PC-9 (cell line): ENCODE data around the gene PGAP3. TPM values are rescaled to one million over a fixed set of nuclear protein-coding genes. Genes with fewer than 3 reads are reported as not detected.
A peak's percentile ranks its signal among the peaks of the same experiment; 100 is the strongest.

ENCODE experiments used
- Bru-seq: library from RNA; stranded (reverse); fragments of 400-500 nt; gene quantifications from one replicate; lab custom pipeline; 2021; lab: Mats Ljungman, UMichigan
- BruChase-seq, 2 experiments: library from RNA; stranded (reverse); fragments of 400-500 nt; gene quantifications; one replicate each; lab custom pipeline; 2021; lab: Mats Ljungman, UMichigan
- BruUV-seq: library from RNA; stranded (reverse); fragments of 400-500 nt; replicated peaks from 2 replicates; lab custom pipeline; 2021; lab: Mats Ljungman, UMichigan
- CTCF ChIA-PET: fragments of 300-600 bp; sonication (Branson Sonifier 250); formaldehyde crosslinking; loops from one replicate; lab custom pipeline; 2022; ENCODE audit warnings: antibody characterized with exemption; lab: Charles Lee
- POLR2A ChIA-PET: fragments of 300-600 bp; sonication (Branson Sonifier 250); formaldehyde crosslinking; loops from one replicate; lab custom pipeline; 2022; ENCODE audit warnings: antibody characterized with exemption; ENCODE audit not compliant: unreplicated experiment; lab: Charles Lee
- DNase-seq, 2 experiments: peaks; one replicate each; pipeline versions ENCODE4 v3.0.0 to v3.0.0-alpha.2; 2015 to 2022; ENCODE audit warnings: mixed read lengths in 1 of 2
- H2AFZ ChIP-seq: fragments of 200-600 bp; sonication (generic); 2 replicates; pipeline ENCODE4 v1.8.1; 2017; ENCODE audit warnings: antibody characterized with exemption
- H3F3A ChIP-seq: fragments of 200-600 bp; sonication (generic); 2 replicates; pipeline ENCODE4 v1.8.1; 2017; ENCODE audit warnings: antibody characterized with exemption, mild to moderate bottlenecking, low read depth; ENCODE audit not compliant: insufficient read depth
- H3K27ac ChIP-seq: fragments of 200-600 bp; sonication (generic); 2 replicates; pipeline ENCODE4 v1.6.1; 2016; ENCODE audit warnings: mixed run types
- H3K27me3 ChIP-seq: fragments of 200-600 bp; sonication (generic); 2 replicates; pipeline ENCODE4 v1.6.1; 2016; ENCODE audit warnings: low read depth, mixed run types; ENCODE audit not compliant: insufficient read depth
- H3K36me3 ChIP-seq: fragments of 200-600 bp; sonication (generic); 2 replicates; pipeline ENCODE4 v1.6.1; 2016; ENCODE audit warnings: low read depth, mixed run types
- H3K4me1 ChIP-seq: fragments of 200-600 bp; sonication (generic); replicated peaks from 2 replicates; pipeline ENCODE4 v1.6.1; 2016; ENCODE audit warnings: mixed run types; ENCODE audit not compliant: insufficient read depth
- H3K4me2 ChIP-seq: fragments of 200-600 bp; sonication (generic); 2 replicates; pipeline ENCODE4 v1.6.1; 2017; ENCODE audit warnings: mixed run types
- H3K4me3 ChIP-seq: fragments of 200-600 bp; sonication (generic); 2 replicates; pipeline ENCODE4 v1.6.1; 2016; ENCODE audit warnings: mixed run types
- H3K79me2 ChIP-seq: fragments of 200-600 bp; sonication (generic); 2 replicates; pipeline ENCODE4 v1.6.1; 2017; ENCODE audit warnings: low read depth, mixed run types
- H3K9me2 ChIP-seq: fragments of 200-600 bp; sonication (generic); 2 replicates; pipeline ENCODE4 v1.8.1; 2017; ENCODE audit warnings: mild to moderate bottlenecking; ENCODE audit not compliant: insufficient read depth
- H3K9me3 ChIP-seq: fragments of 200-600 bp; sonication (generic); 2 replicates; pipeline ENCODE4 v1.8.1; 2016; ENCODE audit warnings: low read depth; ENCODE audit not compliant: insufficient read depth
- H4K20me1 ChIP-seq: fragments of 200-600 bp; sonication (generic); 2 replicates; pipeline ENCODE4 v1.8.1; 2017; ENCODE audit not compliant: insufficient read depth
- EZH2 ChIP-seq: fragments of 200-600 bp; sonication (generic); IDR thresholded peaks from 2 replicates; pipeline ENCODE4 v1.8.0; 2017; ENCODE audit warnings: antibody characterized with exemption, low read depth
- intact Hi-C: fragments of 100-400 bp; cut with micrococcal nuclease; formaldehyde crosslinking; loops from one replicate; pipeline ENCODE4 v1.10.0; 2022; ENCODE audit not compliant: unreplicated experiment
- long read RNA-seq: library from polyadenylated mRNA; stranded (forward); transcript quantifications from one replicate; pipeline ENCODE4 v2.0.0, GENCODE V29; 2022
- total RNA-seq: library from RNA; stranded (reverse); gene quantifications from 2 replicates; pipeline ENCODE4 v1.2.3, GENCODE V29; 2021
- TF ChIP-seq, protein P1 (sequence below): fragments of 200-600 bp; sonication (generic); conservative IDR thresholded peaks from 2 replicates; pipeline ENCODE4 v1.6.1; 2017; ENCODE audit warnings: mixed run types, antibody characterized with exemption, mild to moderate bottlenecking, moderate library complexity

Gene PGAP3, protein sequence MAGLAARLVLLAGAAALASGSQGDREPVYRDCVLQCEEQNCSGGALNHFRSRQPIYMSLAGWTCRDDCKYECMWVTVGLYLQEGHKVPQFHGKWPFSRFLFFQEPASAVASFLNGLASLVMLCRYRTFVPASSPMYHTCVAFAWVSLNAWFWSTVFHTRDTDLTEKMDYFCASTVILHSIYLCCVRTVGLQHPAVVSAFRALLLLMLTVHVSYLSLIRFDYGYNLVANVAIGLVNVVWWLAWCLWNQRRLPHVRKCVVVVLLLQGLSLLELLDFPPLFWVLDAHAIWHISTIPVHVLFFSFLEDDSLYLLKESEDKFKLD
- total RNA-seq (15.0 and 16.2 TPM in 2 replicates), Bru-seq, nascent RNA (percentile 53 among the genes with signal in this experiment), BruChase-seq, experiment 1, labeled RNA remaining after a 2-hour chase (percentile 53 among the genes with signal in this experiment), BruChase-seq, experiment 2, labeled RNA remaining after a 6-hour chase (percentile 62 among the genes with signal in this experiment)
- long read RNA-seq, transcript PGAP3-201 (8 exons, 2,737 nt): major isoform, 7 of 18 reads
- long read RNA-seq, partial matches to known transcripts: 2 of 18 reads
- long read RNA-seq, other reads (novel, unspliced or antisense): 8 of 18 reads

- Histone ChIP-seq H3K36me3 (no peaks in the 10 kb centered on the region), H2AFZ (peak within 1 kb of the TSS; percentile 92), H3K4me3 (peak within 1 kb of the TSS; percentile 68), H3K4me2 (peak within 1 kb of the TSS; percentile 95), H3K9me2 (no peaks in the 10 kb centered on the region), H3K4me1 (peaks cover 26% of the 10 kb centered on the region), H3K79me2 (no peaks in the 10 kb centered on the region), H3F3A (peaks cover 30% of the 10 kb centered on the region), H3K27ac (peak within 1 kb of the TSS; percentile 84), H3K27me3 (no peaks in the 10 kb centered on the region), H3K9me3 (no peaks in the 10 kb centered on the region), H4K20me1 (no peaks in the 10 kb centered on the region)
- CTCF ChIA-PET: interaction anchor here (0.6 kb wide), 2 partner anchors 144 to 367 kb away, joined by 5 to 15 read pairs; partner anchors contain the start of gene MED24
- intact Hi-C loops: no loop called here
- DNase-seq: peak; percentile 82 to 86
- POLR2A ChIA-PET: interaction anchor here (0.6 to 0.7 kb wide), 5 partner anchors 12 to 534 kb away, joined by 3 to 7 read pairs (median 3); partner anchors contain the start of gene MED1
- TF ChIP-seq, protein P1, sequence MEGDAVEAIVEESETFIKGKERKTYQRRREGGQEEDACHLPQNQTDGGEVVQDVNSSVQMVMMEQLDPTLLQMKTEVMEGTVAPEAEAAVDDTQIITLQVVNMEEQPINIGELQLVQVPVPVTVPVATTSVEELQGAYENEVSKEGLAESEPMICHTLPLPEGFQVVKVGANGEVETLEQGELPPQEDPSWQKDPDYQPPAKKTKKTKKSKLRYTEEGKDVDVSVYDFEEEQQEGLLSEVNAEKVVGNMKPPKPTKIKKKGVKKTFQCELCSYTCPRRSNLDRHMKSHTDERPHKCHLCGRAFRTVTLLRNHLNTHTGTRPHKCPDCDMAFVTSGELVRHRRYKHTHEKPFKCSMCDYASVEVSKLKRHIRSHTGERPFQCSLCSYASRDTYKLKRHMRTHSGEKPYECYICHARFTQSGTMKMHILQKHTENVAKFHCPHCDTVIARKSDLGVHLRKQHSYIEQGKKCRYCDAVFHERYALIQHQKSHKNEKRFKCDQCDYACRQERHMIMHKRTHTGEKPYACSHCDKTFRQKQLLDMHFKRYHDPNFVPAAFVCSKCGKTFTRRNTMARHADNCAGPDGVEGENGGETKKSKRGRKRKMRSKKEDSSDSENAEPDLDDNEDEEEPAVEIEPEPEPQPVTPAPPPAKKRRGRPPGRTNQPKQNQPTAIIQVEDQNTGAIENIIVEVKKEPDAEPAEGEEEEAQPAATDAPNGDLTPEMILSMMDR: no peak
- TF ChIP-seq EZH2: no peak
- BruUV-seq: TSS peak; percentile 84
Observed at GRCh38 chr17:39687546-39688474, at the start of gene PGAP3. PGAP3 (minus strand) TSS chr17:39688057; CDS start chr17:39688014, 43 bp downstream.

DNA sequence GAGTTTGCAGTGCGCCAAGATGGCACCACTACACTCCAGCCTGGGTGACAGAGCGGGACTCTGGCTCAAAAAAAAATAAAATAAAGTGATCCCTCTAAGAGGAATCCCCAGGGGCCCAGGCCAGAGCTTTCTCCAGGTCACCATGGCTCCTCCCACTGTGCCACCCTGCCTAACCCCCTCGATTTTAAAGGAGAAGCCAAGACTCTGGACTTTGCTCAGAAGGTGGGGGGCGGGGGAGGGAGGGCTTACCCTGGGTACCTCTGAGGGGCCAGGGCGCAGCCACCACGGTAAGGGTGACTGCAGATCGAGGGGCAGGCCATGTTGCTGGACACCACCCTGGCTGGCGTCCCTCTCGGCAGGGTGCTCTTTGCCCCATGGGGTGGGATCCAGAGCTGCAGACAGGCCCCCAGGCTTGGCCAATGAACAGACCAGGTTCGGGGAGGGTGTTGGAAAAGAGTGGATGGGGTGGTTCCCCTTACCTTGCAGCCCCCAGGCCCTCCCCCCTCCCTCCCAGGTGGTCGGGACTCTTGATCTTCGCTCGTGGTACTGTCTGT is 49.4 kb upstream of the PGAP3 start:
- POLR2A ChIA-PET: interaction anchor here (0.7 kb wide), 1 partner anchor 94 kb away, joined by 17 read pairs; no protein-coding TSS in a partner anchor
- no peak for DNase-seq
- Histone ChIP-seq H3K4me2 (peak overlapping the region; percentile 97), H3K79me2 (peaks cover 26% of the 10 kb centered on the region), H3K9me2 (no peaks in the 10 kb centered on the region), H3K27ac (peak overlapping the region; percentile 93), H3F3A (peaks cover 40% of the 10 kb centered on the region), H2AFZ (no peak overlapping the region), H3K4me3 (peak overlapping the region; percentile 83), H4K20me1 (no peaks in the 10 kb centered on the region), H3K4me1 (peaks cover 41% of the 10 kb centered on the region), H3K36me3 (no peaks in the 10 kb centered on the region), H3K9me3 (no peaks in the 10 kb centered on the region), H3K27me3 (no peaks in the 10 kb centered on the region)
- intact Hi-C loops: loop anchor here (5.0 kb wide), 3 partner anchors 60 to 285 kb away; no protein-coding TSS in a partner anchor
- CTCF ChIA-PET: no interaction called here
- TF ChIP-seq EZH2: no peak
- no TSS peak for BruUV-seq
